22Rv1 (cell line): ENCODE data around the gene CCDC126.

ENCODE experiments used
- CTCF ChIP-seq: fragments of 450-650 bp; IDR thresholded peaks from 2 replicates; pipeline ENCODE4 v1.5.1; 2017; ENCODE audit warnings: mild to moderate bottlenecking
- ZFX ChIP-seq: fragments of 450-650 bp; IDR thresholded peaks from 2 replicates; pipeline ENCODE4 v1.6.1; 2017; ENCODE audit warnings: antibody characterized with exemption, borderline replicate concordance

- TF ChIP-seq CTCF = no peak
- no peak for TF ChIP-seq ZFX
These were observed 18.1 kb downstream of the CCDC126 start for GRCh38 chr7:23615331-23615730.
